Activated naive CD8-positive, alpha-beta T cell treated with anti-CD3 and anti-CD28 coated beads, Interleukin-2, amount 50 U/mL, for 16 hours (primary cell): ENCODE data around the gene SECTM1.
"Not testable (repeated sequence)": the region's sequence is repeated elsewhere in the genome, so short reads cannot be mapped to it uniquely, and the experiment has no call there.

Experiments
- DNase-seq: peaks from one replicate; pipeline ENCODE4 v3.0.0-alpha.2; 2020; ENCODE audit warnings: low read depth, low spot score

SECTM1 gene

DNA sequence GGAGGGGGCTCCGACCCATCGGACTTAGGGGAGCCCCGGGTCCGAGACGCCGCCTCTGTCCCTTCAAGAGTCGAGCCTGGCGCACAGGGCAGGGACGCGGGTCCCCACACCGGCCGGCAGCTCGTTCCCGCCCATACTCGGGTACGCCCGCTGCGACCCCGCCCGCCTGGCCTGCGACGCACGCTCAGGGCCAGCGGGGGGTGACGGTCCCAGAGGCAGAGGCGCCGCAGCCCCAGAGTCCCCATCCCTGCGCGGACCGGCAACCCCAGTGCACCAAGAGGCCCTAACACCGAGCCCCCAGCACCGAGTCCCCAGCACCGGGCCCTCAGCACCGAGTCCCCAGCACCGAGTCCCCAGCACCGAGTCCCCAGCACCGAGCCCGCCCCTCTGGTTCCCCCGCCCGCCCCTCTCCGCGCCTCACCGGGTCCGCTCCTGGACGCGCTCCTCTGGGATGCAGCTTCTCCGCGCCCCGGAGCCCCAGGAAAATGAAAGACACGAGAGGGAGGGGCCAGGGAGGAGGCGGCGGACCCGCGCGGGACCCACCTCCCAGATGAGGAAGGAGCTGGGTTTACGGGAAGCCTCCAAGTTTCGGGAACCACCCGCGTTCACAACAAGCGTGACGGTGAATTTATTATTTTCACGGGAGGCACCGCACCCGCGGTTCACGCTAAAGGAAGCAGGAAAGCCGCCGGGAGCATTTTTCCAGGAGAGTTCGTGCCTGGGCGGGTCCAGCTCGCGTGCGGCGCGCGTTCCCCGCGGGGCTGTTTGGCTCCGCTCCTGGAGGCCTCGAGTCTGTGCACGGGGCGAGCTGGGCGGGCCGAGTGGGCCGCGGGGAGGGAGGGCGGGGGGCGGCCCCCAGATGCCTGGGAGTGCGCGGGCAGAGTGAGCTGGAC is at the start of gene SECTM1:
SECTM1 (minus strand) TSS at position 488 of the 893 bp plus-strand sequence. CDS start 6,526 bp downstream, outside the sequence.
- no peak for DNase-seq

- DNase-seq = no peak
Measured at GRCh38 chr17:82382933-82383255, 49.3 kb upstream of the SECTM1 start.

DNA sequence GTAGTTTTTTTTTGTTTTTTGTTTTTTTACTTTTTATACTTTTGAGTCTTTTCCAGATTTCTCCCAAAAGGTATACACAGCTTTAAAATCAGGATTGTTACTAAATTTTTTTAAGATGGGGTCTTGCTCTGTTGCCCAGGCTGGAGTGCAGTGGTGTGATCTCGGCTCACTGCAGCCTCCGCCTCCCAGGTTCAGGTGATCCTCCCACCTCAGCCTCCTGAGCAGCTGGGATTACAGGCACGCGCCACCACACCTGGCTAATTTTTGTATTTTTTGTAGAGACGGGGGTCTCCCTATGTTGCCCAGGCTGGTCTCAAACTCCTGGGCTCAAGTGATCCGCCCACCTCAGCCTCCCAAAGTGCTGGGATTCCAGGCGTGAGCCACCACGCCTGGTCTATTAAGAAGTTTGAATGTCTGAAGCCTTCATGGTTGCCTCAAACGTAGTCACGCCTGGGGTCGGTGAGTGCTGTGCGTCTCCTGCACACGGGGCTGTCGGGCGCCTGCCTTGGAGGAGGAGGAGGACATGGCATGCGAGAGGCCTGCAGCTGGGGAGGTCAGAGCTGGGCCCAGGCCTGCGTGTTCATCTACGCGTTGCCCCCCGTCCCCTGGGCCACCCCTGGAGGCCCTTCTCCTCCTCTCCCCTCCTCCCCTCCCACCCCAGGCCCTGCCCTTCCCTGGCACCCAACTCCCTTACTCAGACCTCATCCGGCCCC is 48.8 kb upstream of the SECTM1 start:
- DNase-seq = not testable (repeated sequence)

- DNase-seq = not testable (repeated sequence)
Measured at GRCh38 chr17:82381703-82382009, 48.1 kb upstream of the SECTM1 start.

- no peak for DNase-seq
Measured at GRCh38 chr17:82380860-82381702, 47.5 kb upstream of the SECTM1 start.

- no peak for DNase-seq
Measured at GRCh38 chr17:82378741-82379021, 45.1 kb upstream of the SECTM1 start.

DNA sequence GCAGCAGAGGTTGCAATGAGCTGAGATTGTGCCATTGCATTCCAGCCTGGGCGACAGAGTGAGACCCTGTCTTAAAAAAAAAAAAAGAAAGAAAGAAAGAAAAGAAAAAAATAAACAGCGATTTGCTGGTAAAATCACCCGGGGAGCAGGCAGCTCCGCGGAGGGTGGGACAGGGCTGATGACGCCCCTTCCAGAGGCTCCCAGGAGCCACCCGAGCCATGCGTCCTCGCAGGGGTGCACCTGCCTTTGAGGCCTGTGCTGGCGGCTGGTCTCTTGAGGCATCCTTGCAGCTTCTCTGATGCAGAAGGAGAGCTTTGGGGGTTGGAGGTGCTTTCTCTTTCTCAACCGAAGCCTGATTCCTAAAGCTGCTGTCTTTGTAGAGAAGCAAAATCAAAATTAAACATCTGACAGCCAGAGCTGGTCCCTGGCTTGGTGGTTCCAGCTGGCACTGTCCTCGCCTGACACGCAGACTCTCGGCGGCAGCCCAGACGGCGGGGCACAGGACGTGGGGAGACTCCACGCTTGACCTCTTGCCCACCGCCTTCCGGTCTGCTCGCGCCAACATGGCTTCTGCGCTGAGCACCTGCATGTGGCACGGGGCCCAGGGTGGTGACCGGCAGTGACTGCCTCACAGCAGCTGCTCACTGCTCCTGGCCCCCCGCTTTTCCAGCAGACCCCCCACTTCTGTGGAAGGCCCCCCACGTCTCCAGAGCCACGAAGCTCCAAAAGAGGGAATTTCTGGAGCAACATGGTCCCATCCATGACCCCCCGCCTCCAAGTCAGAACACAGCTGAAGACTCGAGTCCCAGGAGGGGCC is 44.6 kb upstream of the SECTM1 start:
- DNase-seq = no peak

DNA sequence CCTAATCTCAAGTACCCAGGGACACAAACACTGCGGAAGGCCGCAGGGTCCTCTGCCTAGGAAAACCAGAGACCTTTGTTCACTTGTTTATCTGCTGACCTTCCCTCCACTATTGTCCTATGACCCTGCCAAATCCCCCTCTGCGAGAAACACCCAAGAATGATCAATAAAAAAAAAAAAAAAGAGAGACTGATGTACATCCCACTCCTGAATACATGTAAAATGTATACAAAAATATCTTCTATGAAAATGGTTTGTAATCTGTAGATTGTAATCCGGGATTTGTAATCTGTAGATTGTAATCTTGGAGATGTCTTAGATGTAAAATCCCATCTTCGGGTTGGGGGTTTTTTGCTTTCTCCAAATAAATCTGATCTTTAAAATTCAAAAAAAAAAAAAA is 43.7 kb upstream of the SECTM1 start:
- not testable (repeated sequence) for DNase-seq

DNA sequence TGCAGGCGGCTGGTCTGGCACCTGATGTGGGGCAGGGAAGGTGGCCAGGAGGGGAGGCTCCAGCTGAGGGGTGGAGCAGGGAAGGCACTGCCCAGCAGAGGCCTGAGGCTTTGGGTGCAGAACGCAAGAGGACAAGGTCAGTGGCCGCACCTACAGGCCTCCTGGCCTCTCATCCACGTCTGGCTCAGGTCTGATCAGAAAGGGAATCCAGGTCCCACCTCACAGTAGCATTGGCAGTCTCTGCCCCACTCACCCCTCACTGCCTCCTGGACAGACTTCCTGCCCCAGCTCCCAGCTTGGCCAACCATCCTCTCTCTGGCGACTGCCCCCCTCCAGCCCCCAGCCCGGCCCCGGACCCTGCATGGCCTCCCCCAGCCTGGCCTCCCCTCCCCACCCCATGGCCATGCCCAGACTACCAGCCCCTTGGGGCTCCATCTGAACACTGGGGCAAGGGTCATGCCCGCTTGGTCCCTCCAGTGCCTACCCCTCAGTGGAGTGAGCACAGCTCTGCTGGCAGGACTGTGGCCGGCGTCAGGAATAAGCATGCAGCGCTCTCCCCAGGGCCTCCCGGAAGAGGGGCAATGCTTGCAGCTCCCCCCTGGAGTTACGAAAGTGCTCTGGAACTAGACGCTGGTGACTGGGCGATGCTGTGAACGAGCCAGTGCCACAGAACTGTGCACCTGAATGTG is 42.6 kb upstream of the SECTM1 start:
- DNase-seq = no peak

GRCh38 chr17:82375359-82376041 is 41.9 kb upstream of the SECTM1 start:
- no peak for DNase-seq

DNA sequence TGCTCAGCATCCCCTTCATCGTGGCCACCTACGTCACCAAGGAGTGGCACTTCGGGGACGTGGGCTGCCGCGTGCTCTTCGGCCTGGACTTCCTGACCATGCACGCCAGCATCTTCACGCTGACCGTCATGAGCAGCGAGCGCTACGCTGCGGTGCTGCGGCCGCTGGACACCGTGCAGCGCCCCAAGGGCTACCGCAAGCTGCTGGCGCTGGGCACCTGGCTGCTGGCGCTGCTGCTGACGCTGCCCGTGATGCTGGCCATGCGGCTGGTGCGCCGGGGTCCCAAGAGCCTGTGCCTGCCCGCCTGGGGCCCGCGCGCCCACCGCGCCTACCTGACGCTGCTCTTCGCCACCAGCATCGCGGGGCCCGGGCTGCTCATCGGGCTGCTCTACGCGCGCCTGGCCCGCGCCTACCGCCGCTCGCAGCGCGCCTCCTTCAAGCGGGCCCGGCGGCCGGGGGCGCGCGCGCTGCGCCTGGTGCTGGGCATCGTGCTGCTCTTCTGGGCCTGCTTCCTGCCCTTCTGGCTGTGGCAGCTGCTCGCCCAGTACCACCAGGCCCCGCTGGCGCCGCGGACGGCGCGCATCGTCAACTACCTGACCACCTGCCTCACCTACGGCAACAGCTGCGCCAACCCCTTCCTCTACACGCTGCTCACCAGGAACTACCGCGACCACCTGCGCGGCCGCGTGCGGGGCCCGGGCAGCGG is 41.2 kb upstream of the SECTM1 start:
- no peak for DNase-seq

DNA sequence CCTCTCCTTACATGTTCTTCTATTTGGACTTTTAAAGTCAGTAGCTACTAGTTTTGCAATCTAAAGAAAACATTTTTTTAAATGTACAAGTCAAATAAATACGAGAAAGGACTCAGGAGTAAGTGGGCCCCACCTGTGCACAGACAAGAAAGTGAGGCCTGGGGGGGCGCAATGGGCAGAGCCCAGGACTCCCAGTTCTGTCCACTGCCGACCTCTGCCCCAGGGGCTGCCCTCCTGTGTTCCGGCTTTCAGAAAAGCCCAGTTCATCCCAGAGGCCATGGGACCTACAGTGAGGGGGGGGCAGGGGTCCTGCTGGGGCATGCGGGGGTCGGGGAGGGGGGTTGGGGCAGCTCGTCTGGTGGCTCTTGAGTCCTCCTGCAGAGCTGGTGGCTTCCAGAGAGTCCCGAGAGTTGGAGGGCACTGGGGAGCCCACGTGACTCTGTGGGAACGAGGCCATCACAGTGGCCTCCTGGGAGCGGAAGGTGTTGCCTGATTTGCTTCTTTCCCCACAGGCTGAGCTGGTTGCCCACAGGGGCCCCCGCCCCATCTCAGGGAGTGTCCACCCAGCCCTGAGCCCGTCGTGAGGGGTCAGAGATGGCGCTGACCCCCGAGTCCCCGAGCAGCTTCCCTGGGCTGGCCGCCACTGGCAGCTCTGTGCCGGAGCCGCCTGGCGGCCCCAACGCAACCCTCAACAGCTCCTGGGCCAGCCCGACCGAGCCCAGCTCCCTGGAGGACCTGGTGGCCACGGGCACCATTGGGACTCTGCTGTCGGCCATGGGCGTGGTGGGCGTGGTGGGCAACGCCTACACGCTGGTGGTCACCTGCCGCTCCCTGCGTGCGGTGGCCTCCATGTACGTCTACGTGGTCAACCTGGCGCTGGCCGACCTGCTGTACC is 40.4 kb upstream of the SECTM1 start:
- no peak for DNase-seq

DNA sequence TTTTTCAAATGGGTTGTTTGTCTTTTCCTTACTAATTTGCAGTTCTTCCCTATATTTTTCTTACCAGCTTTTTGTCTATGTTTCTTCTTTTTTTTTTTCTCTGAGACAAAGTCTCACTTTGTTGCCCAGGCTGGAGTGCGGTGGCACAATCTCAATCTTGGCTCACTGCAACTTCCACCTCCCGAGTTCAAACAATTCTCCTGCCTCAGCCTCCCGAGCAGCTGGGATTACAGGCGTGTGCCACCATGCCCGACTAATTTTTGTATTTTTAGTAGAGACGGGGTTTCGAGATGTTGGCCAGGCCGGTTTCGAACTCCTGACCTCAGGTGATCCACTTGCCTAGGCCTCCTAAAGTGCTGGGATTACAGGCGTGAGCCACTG is 39.5 kb upstream of the SECTM1 start:
- DNase-seq = not testable (repeated sequence)

DNA sequence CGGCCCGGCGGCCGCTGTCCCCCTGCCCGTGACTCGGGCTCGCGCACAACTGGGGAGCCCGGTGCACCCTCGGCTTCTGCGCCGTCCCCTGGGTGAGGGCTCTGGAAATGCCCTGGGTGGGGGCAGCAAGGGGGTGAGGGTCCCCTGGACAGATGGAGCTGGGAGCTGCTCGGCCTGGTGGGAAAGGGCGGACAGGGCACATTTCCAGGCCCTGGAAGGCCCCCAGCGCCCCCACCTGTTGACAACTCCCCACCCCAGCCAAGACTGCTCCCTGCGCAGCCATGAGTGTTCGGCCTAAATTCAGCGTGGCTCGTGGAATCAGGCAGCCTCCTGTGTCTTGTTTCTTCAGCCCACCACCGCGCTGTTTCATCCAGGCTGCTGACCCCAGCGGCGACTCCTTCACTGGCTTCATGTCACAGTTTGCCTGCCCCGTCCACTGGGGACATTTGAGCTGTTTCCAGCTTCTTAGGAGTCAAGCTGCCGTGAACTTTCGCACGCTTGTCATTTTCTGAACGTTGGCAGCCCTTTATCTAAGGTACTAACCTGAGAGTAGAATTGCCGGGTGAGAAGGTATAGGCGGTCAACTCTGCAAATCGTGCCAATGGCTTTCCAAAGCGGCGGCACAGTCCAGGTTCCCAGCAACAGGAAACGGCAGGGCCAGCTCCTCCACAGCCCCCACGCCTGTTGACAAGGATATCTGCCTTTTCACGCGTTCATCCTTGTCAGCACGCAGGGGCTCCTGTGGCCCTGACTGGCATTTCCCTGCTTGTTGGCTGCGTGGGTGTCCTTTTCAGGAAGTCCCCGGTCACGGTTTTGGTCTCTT is 38.9 kb upstream of the SECTM1 start:
- no peak for DNase-seq

DNA sequence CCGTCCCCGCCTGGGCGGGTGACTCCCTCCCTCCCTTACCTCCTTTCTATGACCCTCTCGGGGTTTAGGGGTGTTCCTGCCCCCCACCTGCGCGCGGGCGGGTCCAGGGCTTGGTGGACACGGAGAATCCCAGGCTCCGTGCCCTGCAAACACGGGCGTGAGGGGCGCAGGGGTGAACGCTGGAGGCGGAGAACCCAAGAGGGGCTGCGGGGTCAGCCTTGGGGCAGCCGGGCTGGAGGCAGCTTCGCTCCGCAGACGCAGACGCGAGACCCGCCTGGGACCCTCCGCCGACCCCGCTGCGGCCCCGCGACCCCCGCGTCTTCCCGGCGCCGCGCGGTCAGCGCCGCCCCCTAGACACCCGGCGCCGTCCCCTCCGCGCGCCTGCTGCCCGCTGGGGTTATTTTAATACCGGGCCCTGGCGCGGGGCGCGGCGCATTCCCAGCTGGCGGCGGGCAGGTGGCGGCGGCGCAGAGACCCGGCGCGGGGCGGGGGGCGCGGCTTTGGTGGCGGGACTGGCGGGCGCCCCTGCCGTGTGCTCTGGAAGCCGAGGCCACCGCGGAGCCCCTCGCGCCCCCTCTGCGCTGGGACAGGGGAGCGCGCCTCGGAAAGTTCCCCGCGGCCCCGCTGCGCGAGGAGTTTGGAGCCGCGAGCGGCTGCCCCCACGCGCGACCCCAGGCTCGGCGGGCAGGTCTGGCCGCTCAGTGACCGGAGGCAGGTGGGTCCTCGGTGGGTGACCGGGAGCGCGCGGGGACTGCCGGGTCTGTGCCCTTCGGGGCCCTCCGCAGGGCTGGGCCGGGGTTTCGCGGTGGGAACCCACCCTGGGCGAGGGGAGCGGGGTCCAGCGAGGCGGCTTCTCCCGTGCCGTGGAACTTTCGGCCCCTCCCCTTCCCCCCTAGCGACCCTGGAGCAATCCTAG is 38.0 kb upstream of the SECTM1 start, which contains the start of gene UTS2R:
UTS2R (plus strand) TSS at position 433 of the 916 bp plus-strand sequence. CDS start 2,560 bp downstream, outside the sequence.
- DNase-seq = no peak

DNA sequence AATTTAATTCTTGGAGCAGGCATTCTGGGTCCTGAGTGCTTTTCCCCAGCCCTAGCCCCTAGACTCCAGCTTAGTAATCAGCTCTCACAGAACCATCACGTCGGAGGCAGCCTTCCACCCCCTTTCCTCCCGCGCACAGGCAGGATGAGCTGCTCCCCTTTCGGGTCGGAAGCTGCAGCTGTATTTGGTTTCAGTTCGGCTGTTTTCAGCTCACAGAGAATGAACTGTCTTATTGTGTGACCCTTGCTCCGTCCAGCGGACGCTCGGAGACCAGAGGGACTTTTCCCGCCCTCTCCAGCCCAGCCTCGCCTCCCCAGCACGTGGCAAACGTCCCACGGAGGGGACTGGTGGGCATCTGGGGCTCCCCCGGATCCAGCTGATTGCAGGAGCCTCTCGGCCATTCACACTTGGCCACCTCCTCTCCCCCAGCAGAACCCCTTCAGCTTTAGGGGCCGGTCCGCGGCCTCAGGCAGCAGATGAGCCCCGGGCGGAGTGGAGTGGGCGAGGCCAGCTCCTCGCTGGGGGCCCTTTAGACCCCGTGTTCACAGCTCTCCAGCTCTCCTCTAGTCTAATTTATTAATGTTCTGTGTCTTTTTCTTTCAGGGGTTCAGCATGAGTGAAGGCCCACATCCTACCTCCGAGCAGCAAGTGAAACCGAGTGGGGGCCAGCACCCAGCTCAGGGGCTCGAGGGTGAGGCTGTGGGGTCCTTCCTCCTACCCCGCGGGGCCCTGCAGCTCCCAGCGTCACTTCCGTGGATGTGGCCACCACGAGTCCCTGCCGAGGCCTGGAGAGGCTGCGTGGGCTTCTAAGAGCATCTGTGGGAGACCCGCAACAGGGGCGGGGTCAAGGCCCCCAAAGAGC is 37.1 kb upstream of the SECTM1 start:
- DNase-seq = no peak
